ENCODE measurements around the gene STAM. TPM values are rescaled to one million over a fixed set of nuclear protein-coding genes. Genes with fewer than 3 reads are reported as not detected.

The STAM gene
- total RNA-seq, 4 donors from 2014 or later: 13.2 to 21.4 (median 17.9) TPM

- no peak for TF ChIP-seq POLR2A (IDR thresholded peaks at IDR 0.05)
- TF ChIP-seq CTCF (IDR thresholded peaks at IDR 0.05): no peak
- H3K4me3 ChIP-seq (ENCODE audit: low read depth, poor library complexity, severe bottlenecking): no peak overlapping the region
- WGBS, 2 donors: 86 to 89% methylated on average over 10 of the region's 10 CpGs
- intact Hi-C loops (cut with DNase I; ENCODE audit: low total_unique reads): no loop called here
- no peak for DNase-seq (ENCODE audit: low spot score in 2 of 2)
These were observed 4.5 kb downstream of the STAM start for GRCh38 chr10:17648243-17649035.

- H3K4me3 ChIP-seq (ENCODE audit: low read depth, poor library complexity, severe bottlenecking): no peak overlapping the region
- intact Hi-C loops (cut with DNase I; ENCODE audit: low total_unique reads): no loop called here
- no peak for TF ChIP-seq CTCF (IDR thresholded peaks at IDR 0.05)
- TF ChIP-seq POLR2A (IDR thresholded peaks at IDR 0.05): no peak
- no peak for DNase-seq (ENCODE audit: low spot score in 2 of 2)
- WGBS, 2 donors: 92 to 93% methylated on average over 4 of the region's 4 CpGs
These were observed 5.1 kb downstream of the STAM start for GRCh38 chr10:17649052-17649451.

- no peak for DNase-seq (ENCODE audit: low spot score in 2 of 2)
- no peak overlapping the region for H3K4me3 ChIP-seq (ENCODE audit: low read depth, poor library complexity, severe bottlenecking)
- TF ChIP-seq CTCF (IDR thresholded peaks at IDR 0.05): no peak
- no peak for TF ChIP-seq POLR2A (IDR thresholded peaks at IDR 0.05)
- WGBS, 2 donors: 86 to 94% methylated on average over 2 of the region's 2 CpGs
- intact Hi-C loops (cut with DNase I; ENCODE audit: low total_unique reads): no loop called here
These were observed 5.9 kb downstream of the STAM start for GRCh38 chr10:17649836-17650235.

GRCh38 chr10:17650416-17650815 is 6.5 kb downstream of the STAM start:
- DNase-seq (ENCODE audit: low spot score in 2 of 2): no peak
- intact Hi-C loops (cut with DNase I; ENCODE audit: low total_unique reads): no loop called here
- no peak for TF ChIP-seq POLR2A (IDR thresholded peaks at IDR 0.05)
- no peak for TF ChIP-seq CTCF (IDR thresholded peaks at IDR 0.05)
- WGBS, 2 donors: 89 to 96% methylated on average over 8 of the region's 8 CpGs
- no peak overlapping the region for H3K4me3 ChIP-seq (ENCODE audit: low read depth, poor library complexity, severe bottlenecking)

- no peak for DNase-seq (ENCODE audit: low spot score in 2 of 2)
- no peak overlapping the region for H3K4me3 ChIP-seq (ENCODE audit: low read depth, poor library complexity, severe bottlenecking)
- TF ChIP-seq POLR2A (IDR thresholded peaks at IDR 0.05) (no peak), CTCF (IDR thresholded peaks at IDR 0.05) (no peak)
- intact Hi-C loops (cut with DNase I; ENCODE audit: low total_unique reads): no loop called here
These were observed 7.9 kb downstream of the STAM start for GRCh38 chr10:17651896-17652295.

GRCh38 chr10:17652585-17652984 is 8.6 kb downstream of the STAM start:
- intact Hi-C loops (cut with DNase I; ENCODE audit: low total_unique reads): no loop called here
- no peak for DNase-seq (ENCODE audit: low spot score in 2 of 2)
- H3K4me3 ChIP-seq (ENCODE audit: low read depth, poor library complexity, severe bottlenecking): no peak overlapping the region
- TF ChIP-seq POLR2A (IDR thresholded peaks at IDR 0.05) (no peak), CTCF (IDR thresholded peaks at IDR 0.05) (no peak)
